ENCODE measurements around the gene SLC2A4. TPM values are rescaled to one million over a fixed set of nuclear protein-coding genes. Genes with fewer than 3 reads are reported as not detected.

The SLC2A4 gene
- total and polyA plus RNA-seq, 2 experiments from 2014 or later: 6.3 to 13.6 TPM

GRCh38 chr17:7235693-7236665 lies 45.5 kb upstream of the SLC2A4 start:
- Histone ChIP-seq H3K4me2 (no peak overlapping the region), H2AFZ (no peak overlapping the region), H3K79me2 (replicated peaks; ENCODE audit: insufficient read depth) (peaks cover 67% of the 10 kb centered on the region), H3K9me2 (ENCODE audit: insufficient read depth) (no peaks in the 10 kb centered on the region), H3K36me3 (ENCODE audit: insufficient read depth) (peaks cover 17% of the 10 kb centered on the region), H4K20me1 (replicated peaks; ENCODE audit: insufficient read depth) (peaks cover 33% of the 10 kb centered on the region), H3K4me3 (no peak overlapping the region), H3K27me3 (ENCODE audit: insufficient read depth) (no peaks in the 10 kb centered on the region), H3K4me1 (ENCODE audit: insufficient read depth) (peaks cover 23% of the 10 kb centered on the region), H3K27ac (ENCODE audit: low read depth) (0 out of 2 replicates have a peak overlapping the region, but pooled peaks have one; percentile 88), H3F3A (replicated peaks; ENCODE audit: low read depth) (peaks cover 36% of the 10 kb centered on the region)
- H3K9me3 Mint-ChIP-seq: peaks cover 3% of the 10 kb centered on the region
- peaks cover 39% of the 10 kb centered on the region for H3K4me1 Mint-ChIP-seq
- no peak overlapping the region; the same call in 1 of the 2 replicates for H3K27ac Mint-ChIP-seq
- H3K27me3 Mint-ChIP-seq (ENCODE audit: insufficient read depth, low read depth, poor library complexity): peaks cover 23% of the 10 kb centered on the region
- peaks cover 50% of the 10 kb centered on the region for H3K36me3 Mint-ChIP-seq (ENCODE audit: low read depth)
- ATAC-seq (no peak), DNase-seq (ENCODE audit: low spot score) (no peak)
- TF ChIP-seq POLR2AphosphoS5 (IDR thresholded peaks at IDR 0.05; ENCODE audit: low read depth) (no peak), ZNF114 (CRISPR knock-in tag; IDR thresholded peaks at IDR 0.05) (no peak), ZNF331 (CRISPR knock-in tag; IDR thresholded peaks at IDR 0.05; ENCODE audit: low read depth) (no peak)
- TF ChIP-seq, protein P1, sequence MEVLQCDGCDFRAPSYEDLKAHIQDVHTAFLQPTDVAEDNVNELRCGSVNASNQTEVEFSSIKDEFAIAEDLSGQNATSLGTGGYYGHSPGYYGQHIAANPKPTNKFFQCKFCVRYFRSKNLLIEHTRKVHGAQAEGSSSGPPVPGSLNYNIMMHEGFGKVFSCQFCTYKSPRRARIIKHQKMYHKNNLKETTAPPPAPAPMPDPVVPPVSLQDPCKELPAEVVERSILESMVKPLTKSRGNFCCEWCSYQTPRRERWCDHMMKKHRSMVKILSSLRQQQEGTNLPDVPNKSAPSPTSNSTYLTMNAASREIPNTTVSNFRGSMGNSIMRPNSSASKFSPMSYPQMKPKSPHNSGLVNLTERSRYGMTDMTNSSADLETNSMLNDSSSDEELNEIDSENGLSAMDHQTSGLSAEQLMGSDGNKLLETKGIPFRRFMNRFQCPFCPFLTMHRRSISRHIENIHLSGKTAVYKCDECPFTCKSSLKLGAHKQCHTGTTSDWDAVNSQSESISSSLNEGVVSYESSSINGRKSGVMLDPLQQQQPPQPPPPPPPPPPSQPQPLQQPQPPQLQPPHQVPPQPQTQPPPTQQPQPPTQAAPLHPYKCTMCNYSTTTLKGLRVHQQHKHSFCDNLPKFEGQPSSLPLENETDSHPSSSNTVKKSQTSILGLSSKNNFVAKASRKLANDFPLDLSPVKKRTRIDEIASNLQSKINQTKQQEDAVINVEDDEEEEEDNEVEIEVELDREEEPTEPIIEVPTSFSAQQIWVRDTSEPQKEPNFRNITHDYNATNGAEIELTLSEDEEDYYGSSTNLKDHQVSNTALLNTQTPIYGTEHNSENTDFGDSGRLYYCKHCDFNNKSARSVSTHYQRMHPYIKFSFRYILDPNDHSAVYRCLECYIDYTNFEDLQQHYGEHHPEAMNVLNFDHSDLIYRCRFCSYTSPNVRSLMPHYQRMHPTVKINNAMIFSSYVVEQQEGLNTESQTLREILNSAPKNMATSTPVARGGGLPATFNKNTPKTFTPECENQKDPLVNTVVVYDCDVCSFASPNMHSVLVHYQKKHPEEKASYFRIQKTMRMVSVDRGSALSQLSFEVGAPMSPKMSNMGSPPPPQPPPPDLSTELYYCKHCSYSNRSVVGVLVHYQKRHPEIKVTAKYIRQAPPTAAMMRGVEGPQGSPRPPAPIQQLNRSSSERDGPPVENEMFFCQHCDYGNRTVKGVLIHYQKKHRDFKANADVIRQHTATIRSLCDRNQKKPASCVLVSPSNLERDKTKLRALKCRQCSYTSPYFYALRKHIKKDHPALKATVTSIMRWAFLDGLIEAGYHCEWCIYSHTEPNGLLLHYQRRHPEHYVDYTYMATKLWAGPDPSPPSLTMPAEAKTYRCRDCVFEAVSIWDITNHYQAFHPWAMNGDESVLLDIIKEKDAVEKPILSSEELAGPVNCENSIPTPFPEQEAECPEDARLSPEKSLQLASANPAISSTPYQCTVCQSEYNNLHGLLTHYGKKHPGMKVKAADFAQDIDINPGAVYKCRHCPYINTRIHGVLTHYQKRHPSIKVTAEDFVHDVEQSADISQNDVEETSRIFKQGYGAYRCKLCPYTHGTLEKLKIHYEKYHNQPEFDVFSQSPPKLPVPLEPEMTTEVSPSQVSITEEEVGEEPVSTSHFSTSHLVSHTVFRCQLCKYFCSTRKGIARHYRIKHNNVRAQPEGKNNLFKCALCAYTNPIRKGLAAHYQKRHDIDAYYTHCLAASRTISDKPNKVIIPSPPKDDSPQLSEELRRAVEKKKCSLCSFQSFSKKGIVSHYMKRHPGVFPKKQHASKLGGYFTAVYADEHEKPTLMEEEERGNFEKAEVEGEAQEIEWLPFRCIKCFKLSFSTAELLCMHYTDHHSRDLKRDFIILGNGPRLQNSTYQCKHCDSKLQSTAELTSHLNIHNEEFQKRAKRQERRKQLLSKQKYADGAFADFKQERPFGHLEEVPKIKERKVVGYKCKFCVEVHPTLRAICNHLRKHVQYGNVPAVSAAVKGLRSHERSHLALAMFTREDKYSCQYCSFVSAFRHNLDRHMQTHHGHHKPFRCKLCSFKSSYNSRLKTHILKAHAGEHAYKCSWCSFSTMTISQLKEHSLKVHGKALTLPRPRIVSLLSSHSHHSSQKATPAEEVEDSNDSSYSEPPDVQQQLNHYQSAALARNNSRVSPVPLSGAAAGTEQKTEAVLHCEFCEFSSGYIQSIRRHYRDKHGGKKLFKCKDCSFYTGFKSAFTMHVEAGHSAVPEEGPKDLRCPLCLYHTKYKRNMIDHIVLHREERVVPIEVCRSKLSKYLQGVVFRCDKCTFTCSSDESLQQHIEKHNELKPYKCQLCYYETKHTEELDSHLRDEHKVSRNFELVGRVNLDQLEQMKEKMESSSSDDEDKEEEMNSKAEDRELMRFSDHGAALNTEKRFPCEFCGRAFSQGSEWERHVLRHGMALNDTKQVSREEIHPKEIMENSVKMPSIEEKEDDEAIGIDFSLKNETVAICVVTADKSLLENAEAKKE (CRISPR knock-in tag; IDR thresholded peaks at IDR 0.05): no peak
- H3K4me3 Mint-ChIP-seq: peak overlapping the region; percentile 87

All from GM23338 (cell line).